Endothelial cell of umbilical vein (primary cell): Measurements from ENCODE around the gene RFX1. TPM values are rescaled to one million over a fixed set of nuclear protein-coding genes. Genes with fewer than 3 reads are reported as not detected.

Experiments used
- BruUV-seq: library from RNA; stranded (reverse); fragments of 400-500 nt; replicated peaks from 2 replicates; lab custom pipeline; 2021; lab: Mats Ljungman, UMichigan
- CTCF ChIA-PET: fragments of 300-600, 350-600 bp; sonication (Branson Sonifier 250); formaldehyde crosslinking; loops from one replicate; lab custom pipeline; 2021; ENCODE audit warnings: antibody characterized with exemption, inconsistent platforms; lab: Charles Lee
- POLR2A ChIA-PET: fragments of 300-600, 350-600 bp; sonication (Branson Sonifier 250); formaldehyde crosslinking; loops from one replicate; lab custom pipeline; 2021; ENCODE audit warnings: antibody characterized with exemption, inconsistent platforms; lab: Charles Lee
- DNase-seq: peaks from one replicate; pipeline ENCODE4 v3.0.0-alpha.2; 2011; ENCODE audit warnings: low read depth, low spot score
- FAIRE-seq: peaks from 2 replicates; lab custom pipeline; 2011; peaks lifted over from hg19 to GRCh38; lab: Jason Lieb, UNC
- H2AFZ ChIP-seq: 2 replicates; pipeline ENCODE4 v1.6.0; 2012; ENCODE audit warnings: low read depth, low read length, control low read depth, inconsistent platforms
- H3K27ac ChIP-seq: 2 replicates; pipeline ENCODE4 v1.5.1; 2011; ENCODE audit warnings: low read depth, mild to moderate bottlenecking, control low read depth, low read length, moderate library complexity; ENCODE audit not compliant: insufficient read depth
- H3K27me3 ChIP-seq, 2 experiments: 2 replicates each; pipeline versions ENCODE4 v1.6.0 to v1.6.1; 2011; ENCODE audit warnings: low read length in 2 of 2, mixed read lengths in 1 of 2; ENCODE audit not compliant: control insufficient read depth in 2 of 2, insufficient read depth in 2 of 2
- H3K36me3 ChIP-seq, 2 experiments: 2 replicates in 1 of 2; 3 replicates in 1 of 2; pipeline ENCODE4 v1.5.1; 2011; ENCODE audit warnings: low read length in 2 of 2, mild to moderate bottlenecking in 1 of 2, moderate library complexity in 1 of 2; ENCODE audit not compliant: control insufficient read depth in 2 of 2, insufficient read depth in 2 of 2; ENCODE audit errors: extremely low read depth in 1 of 2
- H3K4me1 ChIP-seq: 3 replicates; pipeline ENCODE4 v1.5.1; 2011; ENCODE audit warnings: mild to moderate bottlenecking, low read length; ENCODE audit not compliant: control insufficient read depth, insufficient read depth; ENCODE audit errors: extremely low read depth
- H3K4me2 ChIP-seq: 2 replicates; pipeline ENCODE4 v1.6.1; 2011; ENCODE audit warnings: low read length, control low read depth, mixed read lengths; ENCODE audit not compliant: insufficient read depth
- H3K4me3 ChIP-seq, 3 experiments: fragments of 200-600 bp in 1 of 3; sonication (generic), shearing (Covaris generic) in 1 of 3; replicated peaks in 1 of 3; 2 replicates each; pipeline ENCODE4 v1.5.1; 2011 to 2016; ENCODE audit warnings: control low read depth in 3 of 3, low read length in 3 of 3, mild to moderate bottlenecking in 2 of 3, inconsistent platforms in 1 of 3, low read depth in 1 of 3, moderate library complexity in 1 of 3; ENCODE audit not compliant: insufficient read depth in 1 of 3
- H3K79me2 ChIP-seq: 2 replicates; pipeline ENCODE4 v1.6.0; 2012; ENCODE audit warnings: low read length, inconsistent platforms; ENCODE audit not compliant: control insufficient read depth, insufficient read depth
- H3K9ac ChIP-seq: replicated peaks from 2 replicates; pipeline ENCODE3; 2011; ENCODE audit warnings: low read length, control low read depth; ENCODE audit not compliant: insufficient read depth; ENCODE audit errors: extremely low read depth
- H3K9me1 ChIP-seq: replicated peaks from 3 replicates; pipeline ENCODE4 v1.6.0; 2011; ENCODE audit warnings: mild to moderate bottlenecking, low read length; ENCODE audit not compliant: control insufficient read depth, insufficient read depth; ENCODE audit errors: extremely low read depth
- H3K9me3 ChIP-seq: replicated peaks from 2 replicates; pipeline ENCODE4 v1.5.1; 2012; ENCODE audit warnings: low read length, inconsistent platforms; ENCODE audit not compliant: control insufficient read depth, insufficient read depth
- H4K20me1 ChIP-seq: replicated peaks from 2 replicates; pipeline ENCODE3; 2011; ENCODE audit warnings: mild to moderate bottlenecking, low read length; ENCODE audit not compliant: control insufficient read depth, insufficient read depth; ENCODE audit errors: extremely low read depth
- CTCF ChIP-seq, 2 donors: IDR thresholded peaks; 1 replicate in 1 of 2; 2 replicates in 1 of 2; pipeline ENCODE4 v1.5.1; 2011; ENCODE audit warnings: low read length in 2 of 2, mild to moderate bottlenecking in 2 of 2, moderate library complexity in 2 of 2, control low read depth in 1 of 2, inconsistent platforms in 1 of 2, low read depth in 1 of 2; ENCODE audit not compliant: insufficient read depth in 1 of 2; ENCODE audit errors: extremely low read depth in 1 of 2
- EZH2 ChIP-seq: IDR thresholded peaks from 2 replicates; pipeline ENCODE4 v1.6.1; 2012; ENCODE audit warnings: borderline replicate concordance, low read depth, mild to moderate bottlenecking, moderate library complexity, low read length, inconsistent platforms; ENCODE audit not compliant: severe bottlenecking
- FOS ChIP-seq: IDR thresholded peaks from 2 replicates; pipeline ENCODE4 v1.6.1; 2011; ENCODE audit warnings: mild to moderate bottlenecking, low read length, moderate library complexity, borderline replicate concordance; ENCODE audit not compliant: insufficient read depth
- GATA2 ChIP-seq: IDR thresholded peaks from 2 replicates; pipeline ENCODE4 v1.7.0; 2011; ENCODE audit warnings: low read depth, mild to moderate bottlenecking, moderate library complexity, mixed read lengths, low read length; ENCODE audit not compliant: insufficient read length, insufficient read depth
- JUN ChIP-seq: IDR thresholded peaks from 2 replicates; pipeline ENCODE4 v1.6.1; 2011; ENCODE audit warnings: borderline replicate concordance, low read depth; ENCODE audit not compliant: insufficient read length, insufficient read depth
- MAX ChIP-seq: IDR thresholded peaks from 2 replicates; pipeline ENCODE4 v1.6.1; 2011; ENCODE audit not compliant: insufficient read depth, insufficient read length
- MYC ChIP-seq: IDR thresholded peaks from one replicate; pipeline ENCODE4 v1.6.1; 2011; ENCODE audit warnings: mild to moderate bottlenecking, low read depth, low read length
- POLR2A ChIP-seq: IDR thresholded peaks from 2 replicates; pipeline ENCODE4 v1.6.1; 2012; ENCODE audit warnings: low read depth, mild to moderate bottlenecking, control low read depth, low read length
- POLR2AphosphoS5 ChIP-seq: IDR thresholded peaks from 2 replicates; pipeline ENCODE4 v1.6.1; 2012; ENCODE audit warnings: low read depth, mild to moderate bottlenecking, control low read depth, low read length, moderate library complexity; ENCODE audit not compliant: insufficient read depth
- dilution Hi-C: fragments of 300-500 bp; cut with MboI; formaldehyde crosslinking; loops from one replicate; pipeline ENCODE4 v1.15.0; 2019; ENCODE audit warnings: low sequenced_read_pairs; ENCODE audit not compliant: extremely low pct_ligation_motif_present
- intact Hi-C: fragments of 100-400 bp; cut with micrococcal nuclease; formaldehyde crosslinking; loops from one replicate; pipeline ENCODE4 v1.10.0; 2022
- polyA plus RNA-seq, 4 experiments: library from polyadenylated mRNA; depleted of rRNA in 3 of 4; stranded (reverse) in 3 of 4; unstranded in 1 of 4; fragments of >200 nt; gene quantifications; 2 replicates each; pipeline versions ENCODE4 v1.2.1 to v1.2.3, GENCODE V29; 2011 to 2012; ENCODE audit warnings: missing spikeins in 1 of 4
- total RNA-seq: library from RNA; stranded (reverse); gene quantifications from 2 replicates; pipeline ENCODE4 v1.2.3, GENCODE V29; 2021

The RFX1 gene
- total and polyA plus RNA-seq, 2 donors (not counting 3 experiments of a cell fraction or from before 2014, with no cell fraction given) = 2.3 to 14.7 TPM

- Histone ChIP-seq H3K79me2 (no peaks in the 10 kb centered on the region), H3K9me1 (no peaks in the 10 kb centered on the region), H3K27me3 (peaks cover 0 to 3% of the 10 kb centered on the region in 2 experiments), H3K9ac (no peak overlapping the region), H3K27ac (no peak overlapping the region), H3K4me3 (no peak overlapping the region), H2AFZ (no peak overlapping the region), H3K36me3 (no peaks in the 10 kb centered on the region), H3K4me1 (no peaks in the 10 kb centered on the region), H3K4me2 (no peak overlapping the region), H3K9me3 (no peaks in the 10 kb centered on the region), H4K20me1 (no peaks in the 10 kb centered on the region)
- intact Hi-C loops = no loop called here
- POLR2A ChIA-PET = interaction anchor here (0.6 kb wide), 1 partner anchor 50 kb away, joined by 6 read pairs; no protein-coding TSS in a partner anchor
- BruUV-seq = no TSS peak
- dilution Hi-C loops = no loop called here
- FAIRE-seq = no peak
- CTCF ChIA-PET = interaction anchor here (0.9 kb wide), 1 partner anchor 51 kb away, joined by 3 read pairs; no protein-coding TSS in a partner anchor
- TF ChIP-seq EZH2 (no peak), POLR2A (no peak), MYC (no peak), CTCF (IDR thresholded peaks at IDR 0.05; ENCODE audit: extremely low read depth in 1 of 2, insufficient read depth in 1 of 2, low read depth in 1 of 2, low read length in 2 of 2) (no peak), MAX (no peak), FOS (no peak), GATA2 (no peak), POLR2AphosphoS5 (no peak), JUN (no peak)
- no peak for DNase-seq
Observed at GRCh38 chr19:13937479-13938300, 68.4 kb downstream of the RFX1 start.
